KMS-11 (cell line): ENCODE results near the gene PDLIM3.
"Not testable (repeated sequence)": the region's sequence is repeated elsewhere in the genome, so short reads cannot be mapped to it uniquely, and the experiment has no call there.

ENCODE experiments used
- H2AFZ ChIP-seq: fragments of 200-600 bp; sonication (generic); 2 replicates; pipeline ENCODE4 v1.6.1; 2016; ENCODE audit warnings: antibody characterized with exemption, mixed run types, low read depth
- H3K27ac ChIP-seq: fragments of 200-600 bp; sonication (generic); 2 replicates; pipeline ENCODE4 v1.6.1; 2016; ENCODE audit warnings: mild to moderate bottlenecking, mixed run types
- H3K27me3 ChIP-seq: fragments of 200-600 bp; sonication (generic); 2 replicates; pipeline ENCODE4 v1.6.1; 2017; ENCODE audit warnings: mild to moderate bottlenecking, low read depth, mixed run types, moderate library complexity; ENCODE audit not compliant: insufficient read depth
- H3K36me3 ChIP-seq: fragments of 200-600 bp; sonication (generic); 2 replicates; pipeline ENCODE4 v1.6.1; 2017; ENCODE audit warnings: mild to moderate bottlenecking, mixed run types; ENCODE audit not compliant: insufficient read depth
- H3K4me1 ChIP-seq: fragments of 200-600 bp; sonication (generic); 2 replicates; pipeline ENCODE4 v1.6.1; 2016; ENCODE audit warnings: mild to moderate bottlenecking, low read depth, mixed run types; ENCODE audit not compliant: poor library complexity, severe bottlenecking
- H3K4me2 ChIP-seq: fragments of 200-600 bp; sonication (generic); 2 replicates; pipeline ENCODE4 v1.7.0; 2016; ENCODE audit warnings: mild to moderate bottlenecking, mixed run types
- H3K4me3 ChIP-seq: fragments of 200-600 bp; sonication (generic); IDR thresholded peaks from 2 replicates; pipeline ENCODE4 v1.6.1; 2017; ENCODE audit warnings: low read depth, low read length, mixed read lengths; ENCODE audit not compliant: insufficient read depth
- H3K79me2 ChIP-seq: fragments of 200-600 bp; sonication (generic); 2 replicates; pipeline ENCODE4 v1.6.1; 2016; ENCODE audit warnings: low read depth, mixed run types; ENCODE audit not compliant: insufficient read depth
- H3K9ac ChIP-seq: fragments of 200-600 bp; sonication (generic); 2 replicates; pipeline ENCODE4 v1.6.1; 2016; ENCODE audit warnings: mild to moderate bottlenecking, mixed run types
- H4K20me1 ChIP-seq: fragments of 200-600 bp; sonication (generic); 2 replicates; pipeline ENCODE4 v1.6.1; 2016; ENCODE audit warnings: mild to moderate bottlenecking, mixed run types; ENCODE audit not compliant: insufficient read depth
- CTCF ChIP-seq: fragments of 200-600 bp; sonication (generic); conservative IDR thresholded peaks from 2 replicates; pipeline ENCODE4 v1.6.1; 2017; ENCODE audit warnings: low read depth, mild to moderate bottlenecking, antibody characterized with exemption, low read length, moderate library complexity, mixed read lengths

Gene PDLIM3

GRCh38 chr4:185559915-185560281 is 24.6 kb upstream of the PDLIM3 start:
- peak overlapping the region; percentile 45; the same call in 1 of the 2 replicates for H3K9ac ChIP-seq
- H3K27ac ChIP-seq: peak overlapping the region; percentile 64
- H3K79me2 ChIP-seq: no peaks in the 10 kb centered on the region
- H4K20me1 ChIP-seq: no peaks in the 10 kb centered on the region
- H3K27me3 ChIP-seq: no peaks in the 10 kb centered on the region
- peaks cover 38% of the 10 kb centered on the region for H3K4me1 ChIP-seq
- H3K4me2 ChIP-seq: peak overlapping the region; percentile 69
- H2AFZ ChIP-seq: peak overlapping the region; percentile 82
- no peak overlapping the region for H3K4me3 ChIP-seq
- no peaks in the 10 kb centered on the region for H3K36me3 ChIP-seq
- TF ChIP-seq CTCF: no peak

GRCh38 chr4:185559251-185559914 is 24.1 kb upstream of the PDLIM3 start:
- not testable (repeated sequence) for H3K79me2 ChIP-seq, H3K27me3 ChIP-seq, H3K36me3 ChIP-seq, H3K4me3 ChIP-seq, H4K20me1 ChIP-seq
- H3K4me1 ChIP-seq: peaks cover 38% of the 10 kb centered on the region
- H2AFZ ChIP-seq: peak overlapping the region; percentile 82
- H3K4me2 ChIP-seq: peak overlapping the region; percentile 69
- peak overlapping the region; percentile 64 for H3K27ac ChIP-seq
- H3K9ac ChIP-seq: peak overlapping the region; percentile 45; the same call in 1 of the 2 replicates

- Histone ChIP-seq H3K4me1 (peaks cover 26% of the 10 kb centered on the region), H3K4me3 (no peak overlapping the region), H3K36me3 (no peaks in the 10 kb centered on the region), H2AFZ (no peak overlapping the region), H3K4me2 (no peak overlapping the region), H3K79me2 (no peaks in the 10 kb centered on the region), H3K9ac (no peak overlapping the region), H4K20me1 (no peaks in the 10 kb centered on the region), H3K27me3 (no peaks in the 10 kb centered on the region), H3K27ac (no peak overlapping the region)
- no peak for TF ChIP-seq CTCF
Measured at GRCh38 chr4:185554365-185555126, 19.2 kb upstream of the PDLIM3 start.

- Histone ChIP-seq H3K9ac (no peak overlapping the region), H3K27me3 (no peaks in the 10 kb centered on the region), H3K79me2 (no peaks in the 10 kb centered on the region), H3K27ac (no peak overlapping the region), H4K20me1 (no peaks in the 10 kb centered on the region), H3K4me1 (peaks cover 10% of the 10 kb centered on the region), H2AFZ (no peak overlapping the region), H3K4me2 (no peak overlapping the region), H3K36me3 (no peaks in the 10 kb centered on the region), H3K4me3 (no peak overlapping the region)
- no peak for TF ChIP-seq CTCF
Measured at GRCh38 chr4:185552254-185552653, 16.9 kb upstream of the PDLIM3 start.

GRCh38 chr4:185550933-185551332 is 15.6 kb upstream of the PDLIM3 start:
- Histone ChIP-seq H3K4me3 (no peak overlapping the region), H3K27me3 (no peaks in the 10 kb centered on the region), H3K4me1 (peaks cover under 1% of the 10 kb centered on the region), H3K79me2 (no peaks in the 10 kb centered on the region), H3K27ac (no peak overlapping the region), H3K4me2 (no peak overlapping the region), H3K9ac (no peak overlapping the region), H3K36me3 (no peaks in the 10 kb centered on the region), H4K20me1 (no peaks in the 10 kb centered on the region), H2AFZ (no peak overlapping the region)
- no peak for TF ChIP-seq CTCF
